GM12878 (cell line): ENCODE results near the gene UBAC2. TPM values are rescaled to one million over a fixed set of nuclear protein-coding genes. Genes with fewer than 3 reads are reported as not detected.

Source experiments
- ATAC-seq: fragments of 200-7000 bp; cut with Tn5 transposase; 3 replicates; pipeline ENCODE4 v1.9.1; 2020; ENCODE audit warnings: mild to moderate bottlenecking, moderate library complexity
- BruUV-seq: library from RNA; stranded (reverse); fragments of 400-500 nt; replicated peaks from 2 replicates; lab custom pipeline; 2021; lab: Mats Ljungman, UMichigan
- CTCF ChIA-PET: fragments of 300-600 bp; sonication (Branson Sonifier 250); formaldehyde crosslinking; extraction: SDS; loops from one replicate; lab custom pipeline; 2021; ENCODE audit warnings: inconsistent platforms; lab: Yijun Ruan, JAX
- POLR2A ChIA-PET: fragments of 350-600 bp; formaldehyde crosslinking; extraction: SDS; loops from one replicate; lab custom pipeline; 2021; ENCODE audit warnings: inconsistent platforms; lab: Charles Lee
- RAD21 ChIA-PET: fragments of 300-600 bp; sonication (Branson Sonifier 250); formaldehyde crosslinking; loops from one replicate; lab custom pipeline; 2023; ENCODE audit warnings: antibody characterized with exemption; ENCODE audit not compliant: unreplicated experiment; lab: Charles Lee
- SMC1A ChIA-PET: fragments of 300-600 bp; sonication (Branson Sonifier 250); formaldehyde crosslinking; loops from one replicate; lab custom pipeline; 2023; ENCODE audit not compliant: unreplicated experiment, uncharacterized antibody; lab: Charles Lee
- DNase-seq: peaks from one replicate; pipeline ENCODE4 v3.0.0-alpha.2; 2011; ENCODE audit warnings: low read depth, low spot score
- FAIRE-seq: peaks from 3 replicates; lab custom pipeline; 2011; peaks lifted over from hg19 to GRCh38; lab: Jason Lieb, UNC
- H2AFZ ChIP-seq: 2 replicates; pipeline ENCODE4 v1.6.0; 2011; ENCODE audit warnings: low read depth, low read length, control low read depth; ENCODE audit not compliant: control insufficient read depth
- H3K27ac ChIP-seq: 2 replicates; pipeline ENCODE4 v1.5.1; 2011; ENCODE audit warnings: control low read depth; ENCODE audit not compliant: control insufficient read depth, insufficient read depth
- H3K27me3 ChIP-seq, 2 experiments: replicated peaks in 1 of 2; 2 replicates each; pipeline versions ENCODE4 v1.6.0 to v1.6.1; 2011; ENCODE audit warnings: low read length in 1 of 2; ENCODE audit not compliant: control insufficient read depth in 2 of 2, insufficient read depth in 2 of 2
- H3K36me3 ChIP-seq, 2 experiments: 2 replicates each; pipeline ENCODE4 v1.5.1; 2011; ENCODE audit warnings: low read length in 1 of 2; ENCODE audit not compliant: control insufficient read depth in 2 of 2, insufficient read depth in 2 of 2
- H3K4me1 ChIP-seq: 2 replicates; pipeline ENCODE4 v1.6.1; 2011; ENCODE audit warnings: mild to moderate bottlenecking, low read length, moderate library complexity, mixed read lengths; ENCODE audit not compliant: control insufficient read depth, insufficient read depth
- H3K4me2 ChIP-seq: 2 replicates; pipeline ENCODE4 v1.6.0; 2011; ENCODE audit warnings: control low read depth; ENCODE audit not compliant: control insufficient read depth, insufficient read depth
- H3K4me3 ChIP-seq: fragments of 200-600 bp; sonication (generic); 2 replicates; pipeline ENCODE4 v1.5.1; 2016
- H3K79me2 ChIP-seq: 2 replicates; pipeline ENCODE4 v1.6.0; 2011; ENCODE audit warnings: low read length; ENCODE audit not compliant: control insufficient read depth, insufficient read depth
- H3K9ac ChIP-seq: 2 replicates; pipeline ENCODE4 v1.8.0; 2011; ENCODE audit warnings: low read length, control low read depth, mixed read lengths; ENCODE audit not compliant: control insufficient read depth, insufficient read depth
- H3K9me3 ChIP-seq: replicated peaks from 3 replicates; pipeline ENCODE4 v1.5.1; 2011; ENCODE audit warnings: mild to moderate bottlenecking, low read length; ENCODE audit not compliant: control insufficient read depth, insufficient read depth
- H4K20me1 ChIP-seq: 2 replicates; pipeline ENCODE4 v1.6.0; 2011; ENCODE audit not compliant: control insufficient read depth, insufficient read depth
- ASH2L ChIP-seq: fragments of 300-600, 200-600 bp; sonication (generic); IDR thresholded peaks from 2 replicates; pipeline ENCODE4 v1.6.1; 2017; ENCODE audit warnings: low read depth, mild to moderate bottlenecking, borderline replicate concordance
- BRCA1 ChIP-seq: IDR thresholded peaks from 2 replicates; pipeline ENCODE4 v1.6.1; 2011; ENCODE audit warnings: low read depth, low read length, improper control_type of control experiment
- IKZF2 ChIP-seq, 2 experiments: fragments of 450-650 bp; IDR thresholded peaks; 2 replicates each; pipeline ENCODE4 v1.6.1; 2017; ENCODE audit warnings: mild to moderate bottlenecking in 2 of 2, moderate library complexity in 2 of 2
- NFYB ChIP-seq: IDR thresholded peaks from 2 replicates; pipeline ENCODE4 v1.6.1; 2011; ENCODE audit warnings: low read depth, mild to moderate bottlenecking, low read length, improper control_type of control experiment, moderate library complexity; ENCODE audit not compliant: insufficient read depth
- RB1 ChIP-seq: fragments of 450-650 bp; formaldehyde crosslinking; IDR thresholded peaks from 2 replicates; pipeline ENCODE4 v1.6.1; 2017; ENCODE audit warnings: mild to moderate bottlenecking, borderline replicate concordance
- RUNX3 ChIP-seq: IDR thresholded peaks from 2 replicates; pipeline ENCODE4 v1.6.1; 2012; ENCODE audit warnings: low read length, inconsistent platforms
- TCF12 ChIP-seq: IDR thresholded peaks from 2 replicates; pipeline ENCODE4 v1.6.1; 2011; ENCODE audit warnings: low read depth, mild to moderate bottlenecking, low read length
- YY1 ChIP-seq: IDR thresholded peaks from 2 replicates; pipeline ENCODE4 v1.6.1; 2011; ENCODE audit warnings: low read depth, mild to moderate bottlenecking, low read length
- WGBS: methylation state at CpG from one replicate; pipeline ENCODE4 v1.1.6; 2016; ENCODE audit warnings: low lambda C conversion rate; ENCODE audit not compliant: insufficient replicate concordance, insufficient coverage; ENCODE audit errors: missing lambda C conversion rate; 5-methylcytosine and 5-hydroxymethylcytosine counted together
- in situ Hi-C: fragments of 300-500 bp; cut with MboI; formaldehyde crosslinking; loops from 9 replicates; pipeline ENCODE4 v1.14.3; 2018; ENCODE audit warnings: mixed read lengths
- intact Hi-C: fragments of 100-400 bp; cut with micrococcal nuclease; formaldehyde crosslinking; loops from one replicate; pipeline ENCODE4 v1.14.2; 2022; ENCODE audit not compliant: unreplicated experiment
- polyA plus RNA-seq, 11 experiments: library from polyadenylated mRNA; depleted of rRNA in 4 of 11; unstranded in 6 of 11; stranded (reverse) in 5 of 11; fragments of >200 nt; fragmentation: Nextera tagmentation in 4 of 11; fragmentation: Illumina TruSeq in 1 of 11; extraction: Ambion mirVana in 4 of 11; extraction: Trizol in 1 of 11; gene quantifications; 1 replicate in 1 of 11; 2 replicates in 10 of 11; pipeline versions ENCODE4 v1.2.1 to v1.2.3, GENCODE V29; 2011 to 2016; ENCODE audit warnings: inconsistent platforms in 2 of 11, missing spikeins in 2 of 11, low read depth in 1 of 11
- total RNA-seq, 4 experiments: library from RNA; depleted of rRNA in 3 of 4; stranded (reverse); fragments of >200 nt in 3 of 4; fragmentation: Illumina TruSeq in 1 of 4; extraction: Trizol in 1 of 4; gene quantifications; 2 replicates each; pipeline versions ENCODE4 v1.2.1 to v1.2.3, GENCODE V29; 2013 to 2021
- TF ChIP-seq, protein P1 (sequence below): fragments of 150-350 bp; IDR thresholded peaks from 2 replicates; pipeline ENCODE4 v1.6.1; 2014; ENCODE audit warnings: mild to moderate bottlenecking, low read depth, low read length
- TF ChIP-seq, protein P2 (sequence below): fragments of 150-350 bp; IDR thresholded peaks from 2 replicates; pipeline ENCODE4 v1.6.1; 2016; ENCODE audit warnings: low read depth, low read length
- TF ChIP-seq, protein P3 (sequence below): fragments of 450-650 bp; IDR thresholded peaks from 2 replicates; pipeline ENCODE4 v1.6.1; 2018; ENCODE audit warnings: mild to moderate bottlenecking, low read depth, moderate library complexity; ENCODE audit not compliant: partially characterized antibody

Gene UBAC2
- total and polyA plus RNA-seq, 10 of the 15 experiments (the other 5 are each of a cell fraction or from before 2014, with no cell fraction given) = 3.0 to 54.6 (median 17.4) TPM

DNA sequence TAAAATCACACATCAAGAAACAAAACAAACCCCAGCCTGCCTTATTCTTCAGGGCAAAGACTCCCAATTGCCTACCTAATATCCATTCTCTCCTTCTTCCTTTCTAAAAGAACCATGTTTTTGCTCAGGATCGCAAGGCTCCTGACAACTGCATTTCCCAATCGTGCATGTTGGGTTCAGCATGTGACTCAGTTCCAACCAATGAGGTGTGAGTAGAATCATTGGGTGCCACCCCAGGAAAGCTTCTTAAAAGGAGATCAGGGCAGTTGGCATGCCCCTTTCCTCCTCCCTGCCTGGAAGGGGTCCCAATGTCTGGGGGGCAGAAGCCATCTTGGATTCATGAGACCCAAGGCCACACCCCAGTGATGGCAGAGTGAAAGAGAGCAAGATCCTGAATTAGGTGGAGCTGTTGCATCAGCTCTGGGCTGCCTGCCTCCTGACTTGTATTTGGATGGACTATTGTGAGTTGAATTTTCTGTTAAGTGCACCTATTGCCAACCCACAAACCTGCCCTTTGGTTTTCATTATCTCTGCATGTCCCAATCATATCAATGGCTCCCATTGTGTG lies 26.0 kb upstream of the UBAC2 start (continued):
- TF ChIP-seq ASH2L (no peak), IKZF2 (IDR thresholded peaks at IDR 0.05) (no peak)

- in situ Hi-C loops = loop anchor here (5.0 kb wide), 2 partner anchors 86 to 261 kb away; no protein-coding TSS in a partner anchor
- FAIRE-seq (peak; percentile 79), ATAC-seq (peak; percentile 96), DNase-seq (no peak)
- POLR2A ChIA-PET = interaction anchor here (1.2 to 1.3 kb wide), 2 partner anchors 91 to 204 kb away, joined by 4 read pairs; no protein-coding TSS in a partner anchor
- SMC1A ChIA-PET = interaction anchor here (0.6 to 15.8 kb wide), 17 partner anchors 8 to 330 kb away, joined by 3 to 269 read pairs (median 5); no protein-coding TSS in a partner anchor
- Histone ChIP-seq H3K27ac (no peak overlapping the region), H3K36me3 (no peaks in the 10 kb centered on the region), H3K9me3 (no peaks in the 10 kb centered on the region), H4K20me1 (no peaks in the 10 kb centered on the region), H3K9ac (no peak overlapping the region), H3K4me1 (peaks cover 4% of the 10 kb centered on the region), H2AFZ (peak overlapping the region; percentile 38), H3K27me3 (peaks cover 0 to 2% of the 10 kb centered on the region in 2 experiments; a peak in 1 of 4 replicates), H3K4me2 (peak overlapping the region; percentile 82), H3K4me3 (no peak overlapping the region), H3K79me2 (no peaks in the 10 kb centered on the region)
- intact Hi-C loops = loop anchor here (1.0 to 2.0 kb wide), 3 partner anchors 90 to 260 kb away; no protein-coding TSS in a partner anchor
- RAD21 ChIA-PET = interaction anchor here (0.6 to 16.5 kb wide), 16 partner anchors 11 to 738 kb away, joined by 3 to 338 read pairs (median 4); partner anchors contain the start of genes GPR18 and UBAC2
- CTCF ChIA-PET = interaction anchor here (0.6 to 16.7 kb wide), 49 partner anchors 8 to 342 kb away, joined by 3 to 470 read pairs (median 4); partner anchors contain the start of gene GPR18
- WGBS = 16% methylated on average over 24 of the region's 24 CpGs
- no TSS peak for BruUV-seq
- peak; percentile 38 for TF ChIP-seq RUNX3
- TF ChIP-seq, protein P1, sequence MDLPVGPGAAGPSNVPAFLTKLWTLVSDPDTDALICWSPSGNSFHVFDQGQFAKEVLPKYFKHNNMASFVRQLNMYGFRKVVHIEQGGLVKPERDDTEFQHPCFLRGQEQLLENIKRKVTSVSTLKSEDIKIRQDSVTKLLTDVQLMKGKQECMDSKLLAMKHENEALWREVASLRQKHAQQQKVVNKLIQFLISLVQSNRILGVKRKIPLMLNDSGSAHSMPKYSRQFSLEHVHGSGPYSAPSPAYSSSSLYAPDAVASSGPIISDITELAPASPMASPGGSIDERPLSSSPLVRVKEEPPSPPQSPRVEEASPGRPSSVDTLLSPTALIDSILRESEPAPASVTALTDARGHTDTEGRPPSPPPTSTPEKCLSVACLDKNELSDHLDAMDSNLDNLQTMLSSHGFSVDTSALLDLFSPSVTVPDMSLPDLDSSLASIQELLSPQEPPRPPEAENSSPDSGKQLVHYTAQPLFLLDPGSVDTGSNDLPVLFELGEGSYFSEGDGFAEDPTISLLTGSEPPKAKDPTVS = no peak
- TF ChIP-seq, protein P2, sequence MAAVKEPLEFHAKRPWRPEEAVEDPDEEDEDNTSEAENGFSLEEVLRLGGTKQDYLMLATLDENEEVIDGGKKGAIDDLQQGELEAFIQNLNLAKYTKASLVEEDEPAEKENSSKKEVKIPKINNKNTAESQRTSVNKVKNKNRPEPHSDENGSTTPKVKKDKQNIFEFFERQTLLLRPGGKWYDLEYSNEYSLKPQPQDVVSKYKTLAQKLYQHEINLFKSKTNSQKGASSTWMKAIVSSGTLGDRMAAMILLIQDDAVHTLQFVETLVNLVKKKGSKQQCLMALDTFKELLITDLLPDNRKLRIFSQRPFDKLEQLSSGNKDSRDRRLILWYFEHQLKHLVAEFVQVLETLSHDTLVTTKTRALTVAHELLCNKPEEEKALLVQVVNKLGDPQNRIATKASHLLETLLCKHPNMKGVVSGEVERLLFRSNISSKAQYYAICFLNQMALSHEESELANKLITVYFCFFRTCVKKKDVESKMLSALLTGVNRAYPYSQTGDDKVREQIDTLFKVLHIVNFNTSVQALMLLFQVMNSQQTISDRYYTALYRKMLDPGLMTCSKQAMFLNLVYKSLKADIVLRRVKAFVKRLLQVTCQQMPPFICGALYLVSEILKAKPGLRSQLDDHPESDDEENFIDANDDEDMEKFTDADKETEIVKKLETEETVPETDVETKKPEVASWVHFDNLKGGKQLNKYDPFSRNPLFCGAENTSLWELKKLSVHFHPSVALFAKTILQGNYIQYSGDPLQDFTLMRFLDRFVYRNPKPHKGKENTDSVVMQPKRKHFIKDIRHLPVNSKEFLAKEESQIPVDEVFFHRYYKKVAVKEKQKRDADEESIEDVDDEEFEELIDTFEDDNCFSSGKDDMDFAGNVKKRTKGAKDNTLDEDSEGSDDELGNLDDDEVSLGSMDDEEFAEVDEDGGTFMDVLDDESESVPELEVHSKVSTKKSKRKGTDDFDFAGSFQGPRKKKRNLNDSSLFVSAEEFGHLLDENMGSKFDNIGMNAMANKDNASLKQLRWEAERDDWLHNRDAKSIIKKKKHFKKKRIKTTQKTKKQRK = no peak
- no peak for TF ChIP-seq NFYB
- peak; percentile 59; the same call in 1 of the 2 replicates for TF ChIP-seq TCF12
- TF ChIP-seq YY1 = peak; percentile 74; the same call in 1 of the 2 replicates
- no peak for TF ChIP-seq BRCA1
- peak; percentile 52; the same call in 1 of the 2 replicates for TF ChIP-seq RB1
- TF ChIP-seq, protein P3, sequence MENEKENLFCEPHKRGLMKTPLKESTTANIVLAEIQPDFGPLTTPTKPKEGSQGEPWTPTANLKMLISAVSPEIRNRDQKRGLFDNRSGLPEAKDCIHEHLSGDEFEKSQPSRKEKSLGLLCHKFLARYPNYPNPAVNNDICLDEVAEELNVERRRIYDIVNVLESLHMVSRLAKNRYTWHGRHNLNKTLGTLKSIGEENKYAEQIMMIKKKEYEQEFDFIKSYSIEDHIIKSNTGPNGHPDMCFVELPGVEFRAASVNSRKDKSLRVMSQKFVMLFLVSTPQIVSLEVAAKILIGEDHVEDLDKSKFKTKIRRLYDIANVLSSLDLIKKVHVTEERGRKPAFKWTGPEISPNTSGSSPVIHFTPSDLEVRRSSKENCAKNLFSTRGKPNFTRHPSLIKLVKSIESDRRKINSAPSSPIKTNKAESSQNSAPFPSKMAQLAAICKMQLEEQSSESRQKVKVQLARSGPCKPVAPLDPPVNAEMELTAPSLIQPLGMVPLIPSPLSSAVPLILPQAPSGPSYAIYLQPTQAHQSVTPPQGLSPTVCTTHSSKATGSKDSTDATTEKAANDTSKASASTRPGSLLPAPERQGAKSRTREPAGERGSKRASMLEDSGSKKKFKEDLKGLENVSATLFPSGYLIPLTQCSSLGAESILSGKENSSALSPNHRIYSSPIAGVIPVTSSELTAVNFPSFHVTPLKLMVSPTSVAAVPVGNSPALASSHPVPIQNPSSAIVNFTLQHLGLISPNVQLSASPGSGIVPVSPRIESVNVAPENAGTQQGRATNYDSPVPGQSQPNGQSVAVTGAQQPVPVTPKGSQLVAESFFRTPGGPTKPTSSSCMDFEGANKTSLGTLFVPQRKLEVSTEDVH = no peak
These were observed 24.1 kb upstream of the UBAC2 start for GRCh38 chr13:99176309-99177276.
